PFSK-1 (cell line): ENCODE data around the gene MC1R.

Experiments
- FOXP2 ChIP-seq: optimal IDR thresholded peaks from 2 replicates; pipeline ENCODE3; 2011; ENCODE audit warnings: borderline replicate concordance, control low read depth, inconsistent platforms; ENCODE audit not compliant: insufficient read depth; ENCODE audit errors: extremely low read length, extremely low read depth
- POLR2AphosphoS5 ChIP-seq: IDR thresholded peaks from 2 replicates; pipeline ENCODE4 v1.6.1; 2012; ENCODE audit warnings: low read depth, mild to moderate bottlenecking, control low read depth, low read length, moderate library complexity
- SIN3A ChIP-seq: IDR thresholded peaks from 2 replicates; pipeline ENCODE4 v1.6.1; 2012; ENCODE audit warnings: mild to moderate bottlenecking, low read length, moderate library complexity, borderline replicate concordance; ENCODE audit not compliant: insufficient read depth
- TAF1 ChIP-seq: IDR thresholded peaks from 2 replicates; pipeline ENCODE4 v1.6.1; 2012; ENCODE audit warnings: low read length, control low read depth, borderline replicate concordance; ENCODE audit not compliant: insufficient read depth
- TF ChIP-seq, protein P1 (sequence below), 2 experiments: IDR thresholded peaks; 2 replicates each; pipeline versions ENCODE4 v1.6.1 to v1.8.0; 2011 to 2012; ENCODE audit warnings: low read depth in 2 of 2, low read length in 2 of 2, control low read depth in 1 of 2, inconsistent platforms in 1 of 2, mild to moderate bottlenecking in 1 of 2, moderate library complexity in 1 of 2; ENCODE audit not compliant: insufficient read depth in 1 of 2

MC1R gene

GRCh38 chr16:89920723-89921122, 2.1 kb downstream of the MC1R start:
- no peak for TF ChIP-seq FOXP2

DNA sequence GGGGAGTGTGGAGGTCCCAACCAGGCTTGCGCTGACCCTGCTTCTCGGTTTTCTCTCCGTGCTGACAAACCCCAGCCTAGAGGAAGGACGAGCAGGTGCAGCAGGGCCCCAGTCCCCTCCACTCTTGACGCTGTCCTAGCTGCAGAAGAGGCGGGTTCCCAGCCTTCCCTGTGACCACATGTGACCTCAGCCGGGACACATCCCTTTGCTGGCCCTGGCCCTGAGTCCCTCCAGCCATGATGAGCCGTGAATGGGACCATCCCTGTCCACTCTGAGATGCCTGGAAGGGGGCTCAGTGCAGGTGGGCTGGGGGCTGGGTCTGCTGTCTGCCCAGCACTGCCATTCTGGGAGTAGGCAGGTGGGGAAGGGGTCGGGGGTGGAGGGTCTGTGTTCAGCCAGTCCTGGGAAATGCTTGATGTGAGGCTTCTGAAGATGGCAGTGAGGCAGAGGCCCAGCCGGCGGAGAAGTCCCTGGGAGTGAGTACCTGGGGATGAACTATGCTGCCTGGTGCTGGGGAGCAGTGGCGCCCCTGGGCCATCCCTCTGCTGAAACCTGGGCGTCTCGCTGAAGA, 2.6 kb downstream of the MC1R start:
- no peak for TF ChIP-seq TAF1

DNA sequence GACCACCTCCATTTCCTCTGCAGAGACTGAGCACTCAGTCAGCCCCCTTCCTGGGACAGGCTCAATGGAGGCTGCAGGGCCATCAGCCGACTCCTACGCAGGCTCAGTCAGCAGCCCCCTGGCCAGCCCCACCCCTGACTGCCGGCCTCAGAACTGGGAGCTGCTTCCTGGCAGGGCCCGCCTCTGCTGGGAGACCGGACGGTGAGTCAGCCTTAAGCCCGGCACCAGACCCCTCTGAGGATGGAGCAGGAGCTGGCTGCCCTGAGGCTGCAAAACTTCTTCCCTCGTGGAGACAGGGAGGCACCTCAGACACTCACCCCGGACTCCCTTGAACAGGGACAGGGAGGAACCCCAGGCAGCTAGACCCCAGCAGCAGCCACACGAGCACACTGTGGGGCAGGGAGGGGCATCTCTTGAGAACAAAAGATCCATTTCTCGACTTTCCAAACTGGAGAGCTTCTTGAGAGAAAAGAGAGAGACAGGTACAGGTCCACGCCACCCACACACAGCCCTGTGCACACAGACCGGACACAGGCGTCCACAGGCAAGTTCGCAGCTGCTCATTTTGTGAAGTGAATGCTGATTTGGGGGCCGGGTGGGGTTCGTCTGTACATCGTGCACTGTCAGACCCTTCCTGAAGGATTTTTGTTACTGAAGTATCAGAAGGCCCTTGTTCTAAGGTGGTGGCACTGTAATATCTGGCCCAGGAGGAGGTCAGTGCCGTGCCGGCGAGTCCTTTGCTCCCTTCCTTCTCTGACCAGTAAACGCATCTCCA, 3.2 kb downstream of the MC1R start:
- TF ChIP-seq FOXP2 (no peak), TAF1 (peak; percentile 87), POLR2AphosphoS5 (peak; percentile 81), SIN3A (peak; percentile 54; the same call in 1 of the 2 replicates)
- TF ChIP-seq, protein P1, sequence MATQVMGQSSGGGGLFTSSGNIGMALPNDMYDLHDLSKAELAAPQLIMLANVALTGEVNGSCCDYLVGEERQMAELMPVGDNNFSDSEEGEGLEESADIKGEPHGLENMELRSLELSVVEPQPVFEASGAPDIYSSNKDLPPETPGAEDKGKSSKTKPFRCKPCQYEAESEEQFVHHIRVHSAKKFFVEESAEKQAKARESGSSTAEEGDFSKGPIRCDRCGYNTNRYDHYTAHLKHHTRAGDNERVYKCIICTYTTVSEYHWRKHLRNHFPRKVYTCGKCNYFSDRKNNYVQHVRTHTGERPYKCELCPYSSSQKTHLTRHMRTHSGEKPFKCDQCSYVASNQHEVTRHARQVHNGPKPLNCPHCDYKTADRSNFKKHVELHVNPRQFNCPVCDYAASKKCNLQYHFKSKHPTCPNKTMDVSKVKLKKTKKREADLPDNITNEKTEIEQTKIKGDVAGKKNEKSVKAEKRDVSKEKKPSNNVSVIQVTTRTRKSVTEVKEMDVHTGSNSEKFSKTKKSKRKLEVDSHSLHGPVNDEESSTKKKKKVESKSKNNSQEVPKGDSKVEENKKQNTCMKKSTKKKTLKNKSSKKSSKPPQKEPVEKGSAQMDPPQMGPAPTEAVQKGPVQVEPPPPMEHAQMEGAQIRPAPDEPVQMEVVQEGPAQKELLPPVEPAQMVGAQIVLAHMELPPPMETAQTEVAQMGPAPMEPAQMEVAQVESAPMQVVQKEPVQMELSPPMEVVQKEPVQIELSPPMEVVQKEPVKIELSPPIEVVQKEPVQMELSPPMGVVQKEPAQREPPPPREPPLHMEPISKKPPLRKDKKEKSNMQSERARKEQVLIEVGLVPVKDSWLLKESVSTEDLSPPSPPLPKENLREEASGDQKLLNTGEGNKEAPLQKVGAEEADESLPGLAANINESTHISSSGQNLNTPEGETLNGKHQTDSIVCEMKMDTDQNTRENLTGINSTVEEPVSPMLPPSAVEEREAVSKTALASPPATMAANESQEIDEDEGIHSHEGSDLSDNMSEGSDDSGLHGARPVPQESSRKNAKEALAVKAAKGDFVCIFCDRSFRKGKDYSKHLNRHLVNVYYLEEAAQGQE (IDR thresholded peaks at IDR 0.05; ENCODE audit: insufficient read depth in 1 of 2, low read depth in 2 of 2, low read length in 2 of 2), result no peak

DNA sequence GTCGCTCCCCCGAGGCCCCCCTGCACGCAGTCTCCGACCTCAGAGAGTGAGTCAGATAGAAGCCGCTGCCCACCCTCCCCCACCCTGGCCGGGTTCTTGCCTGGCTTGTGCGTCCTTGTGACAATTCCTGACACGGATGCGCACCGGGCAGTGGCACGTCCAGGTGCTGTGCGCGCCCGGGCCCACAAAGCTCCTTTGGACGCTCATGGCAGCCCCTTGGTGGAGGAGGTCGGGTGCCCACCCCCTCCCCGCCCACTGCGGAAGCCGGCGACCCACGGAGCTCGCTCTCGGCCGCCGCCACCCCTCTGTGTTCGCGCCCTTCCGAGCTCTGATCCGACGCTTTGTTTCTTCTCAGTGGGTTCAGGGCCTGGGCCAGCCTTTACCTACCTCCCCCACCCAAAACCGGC, 3.8 kb downstream of the MC1R start:
- TF ChIP-seq SIN3A, result peak; percentile 61; the same call in 1 of the 2 replicates
- TF ChIP-seq FOXP2, result no peak
- peak; percentile 19; the same call in 1 of the 2 replicates for TF ChIP-seq POLR2AphosphoS5

GRCh38 chr16:89922884-89923639, 4.4 kb downstream of the MC1R start, which contains the start of gene TUBB3:
TUBB3 (plus strand) TSS chr16:89923342; CDS start chr16:89923402, 60 bp downstream.
- TF ChIP-seq TAF1, result peak; percentile 83
- TF ChIP-seq FOXP2, result no peak
- TF ChIP-seq, protein P1 (IDR thresholded peaks at IDR 0.05; ENCODE audit: insufficient read depth in 1 of 2, low read depth in 2 of 2, low read length in 2 of 2), result peak in 1 of 2 experiments; percentile 55; a peak in 2 of 4 replicates
- TF ChIP-seq POLR2AphosphoS5, result peak; percentile 83
- TF ChIP-seq SIN3A, result no peak

DNA sequence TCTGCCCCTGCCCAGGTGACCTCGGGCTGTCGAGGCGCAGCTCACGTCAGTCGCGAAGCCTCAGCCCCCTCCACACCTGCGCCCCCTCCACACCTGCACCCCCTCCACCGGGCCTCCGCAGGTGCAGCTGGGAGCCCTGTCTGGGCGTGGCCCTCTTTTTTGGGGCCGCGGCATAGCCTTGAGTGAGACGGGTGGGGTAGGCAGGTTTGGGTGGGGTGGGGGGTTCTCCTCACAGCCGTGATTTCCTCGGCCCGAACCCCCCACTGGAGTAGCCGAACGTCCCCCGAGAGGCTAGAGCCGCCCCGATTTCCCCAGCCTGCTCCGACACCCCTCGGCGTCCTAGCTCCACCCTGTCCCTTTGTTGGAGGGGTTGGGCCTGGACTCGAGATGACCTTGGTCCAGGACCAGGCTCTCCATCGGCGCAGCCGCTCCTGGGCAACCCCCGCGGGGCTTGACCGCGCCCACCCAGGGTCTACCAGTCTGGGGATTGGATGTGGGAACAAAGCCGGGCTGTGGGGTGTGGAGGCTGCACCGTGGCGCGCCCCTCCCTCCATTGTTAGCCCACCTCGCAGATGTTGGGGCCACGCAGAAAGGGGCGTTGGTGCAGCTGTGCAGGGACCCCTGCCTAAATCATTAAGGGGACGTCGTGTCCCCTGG, 5.1 kb downstream of the MC1R start:
- TF ChIP-seq POLR2AphosphoS5 (no peak), FOXP2 (no peak), TAF1 (no peak)

- TF ChIP-seq, protein P1 (IDR thresholded peaks at IDR 0.05; ENCODE audit: insufficient read depth in 1 of 2, low read depth in 2 of 2, low read length in 2 of 2), result peak; percentile 80 to 91
- TF ChIP-seq TAF1, result no peak
Observed at GRCh38 chr16:89924297-89924924, 5.7 kb downstream of the MC1R start.
